A549 (cell line): ENCODE results near the gene HSPA4.

ENCODE experiments used
- CTCF ChIP-seq: fragments of >200 bp; sonication (Bioruptor Twin); formaldehyde crosslinking; IDR thresholded peaks from 3 replicates; pipeline ENCODE4 v1.5.1; 2016
- ELK1 ChIP-seq: fragments of 150-350 bp; IDR thresholded peaks from 2 replicates; pipeline ENCODE4 v1.6.1; 2014; ENCODE audit warnings: low read depth, mild to moderate bottlenecking, low read length
- EP300 ChIP-seq, 2 experiments: fragments of >200 bp; sonication (Bioruptor Twin); formaldehyde crosslinking; IDR thresholded peaks; 2 replicates in 1 of 2; 3 replicates in 1 of 2; pipeline ENCODE4 v1.6.1; 2016 to 2017
- FOSL2 ChIP-seq, 2 experiments: fragments of 450-650 bp in 1 of 2; fragments of >200 bp in 1 of 2; sonication (Bioruptor Twin) in 1 of 2; formaldehyde crosslinking; IDR thresholded peaks; 2 replicates each; pipeline versions ENCODE4 v1.5.0 to v1.6.1; 2016 to 2020; ENCODE audit warnings: mild to moderate bottlenecking in 1 of 2, moderate library complexity in 1 of 2
- JUN ChIP-seq, 2 experiments: fragments of >200 bp; sonication (Bioruptor Twin); formaldehyde crosslinking; IDR thresholded peaks; 2 replicates in 1 of 2; 3 replicates in 1 of 2; pipeline ENCODE4 v1.6.1; 2016 to 2017
- PHF8 ChIP-seq: fragments of 200-600 bp; sonication (generic); IDR thresholded peaks from 2 replicates; pipeline ENCODE4 v1.6.1; 2016; ENCODE audit warnings: low read depth, mild to moderate bottlenecking, antibody characterized with exemption, moderate library complexity, borderline replicate concordance

- TF ChIP-seq ELK1 (no peak), PHF8 (no peak), CTCF (no peak), FOSL2 (IDR thresholded peaks at IDR 0.05) (no peak), FOSL2 (CRISPR knock-in tag; IDR thresholded peaks at IDR 0.05) (no peak), JUN (IDR thresholded peaks at IDR 0.05) (no peak), EP300 (IDR thresholded peaks at IDR 0.05) (no peak)
These were observed 14.2 kb downstream of the HSPA4 start for GRCh38 chr5:133066045-133066444.
